DMS114 treated with DMSO at 0.1 percent for 48 hours (cell line): ENCODE data around the gene ADARB1.

Source experiments
- DNase-seq: peaks from one replicate; lab custom pipeline; 2025; ENCODE audit not compliant: unreplicated experiment; lab: John Stamatoyannopoulos, UW

ADARB1 gene

DNA sequence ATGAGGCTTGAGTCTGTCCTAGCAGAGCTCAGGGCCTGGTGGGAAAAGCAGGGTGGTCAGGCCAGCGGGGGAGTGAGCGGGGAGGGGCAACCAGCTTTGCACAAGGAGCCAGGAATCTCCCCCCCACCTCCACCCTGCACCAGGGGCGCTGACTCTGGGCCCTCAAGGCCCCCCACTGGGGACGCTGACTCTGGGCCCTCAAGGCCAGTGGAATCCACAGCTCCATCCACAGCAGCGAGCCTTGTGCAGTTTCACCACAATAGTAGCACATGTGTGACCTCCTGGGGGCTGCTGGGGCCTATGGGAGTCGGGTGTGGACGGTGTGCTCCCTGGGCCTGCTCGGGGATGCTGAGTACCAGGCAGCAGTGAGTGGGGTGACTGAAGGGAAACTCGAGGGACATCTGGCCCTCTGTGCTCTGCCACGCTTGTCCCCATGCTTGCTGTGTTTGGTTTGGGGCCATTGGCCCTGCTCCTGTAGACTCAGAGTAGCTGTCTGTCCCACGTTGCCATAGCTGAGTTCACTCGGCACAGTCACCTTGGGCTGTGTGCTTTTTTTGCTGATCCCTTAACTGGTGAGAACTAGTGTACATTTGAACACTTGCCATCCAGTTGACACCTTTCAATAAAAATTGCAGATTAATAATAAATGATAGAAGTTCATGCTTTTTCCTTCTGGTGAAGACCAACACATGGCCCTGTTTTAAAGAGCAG is 89.2 kb downstream of the ADARB1 start:
- DNase-seq, result no peak

GRCh38 chr21:45164124-45164511 is 89.7 kb downstream of the ADARB1 start:
- no peak for DNase-seq

GRCh38 chr21:45164838-45165237 is 90.5 kb downstream of the ADARB1 start:
- DNase-seq, result no peak

GRCh38 chr21:45166931-45167330 is 92.6 kb downstream of the ADARB1 start:
- DNase-seq, result no peak

DNA sequence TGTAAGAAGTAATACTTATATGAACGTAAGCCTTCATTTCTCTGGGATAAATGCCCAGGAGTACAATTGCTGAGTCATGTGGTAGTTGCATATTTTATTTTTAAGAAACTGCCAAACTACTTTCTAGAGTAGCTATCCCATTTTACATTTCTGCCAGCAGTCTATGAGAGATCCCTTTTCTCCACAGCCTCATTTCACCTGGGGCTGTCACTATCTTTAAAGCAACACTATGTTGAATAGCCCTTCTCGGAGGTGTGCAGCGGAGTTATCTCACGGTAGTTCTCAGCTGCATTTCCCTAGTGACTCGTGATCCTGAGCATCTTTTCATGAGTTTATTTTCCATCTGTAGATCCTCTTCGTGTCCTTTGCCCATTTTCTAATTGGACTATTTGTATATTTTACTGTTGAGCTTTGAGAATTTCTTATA is 93.4 kb downstream of the ADARB1 start:
- DNase-seq, result no peak

- DNase-seq, result no peak
These were observed 94.1 kb downstream of the ADARB1 start for GRCh38 chr21:45168522-45168921.

- no peak for DNase-seq
These were observed 94.6 kb downstream of the ADARB1 start for GRCh38 chr21:45169001-45169400.

- DNase-seq, result no peak
These were observed 95.3 kb downstream of the ADARB1 start for GRCh38 chr21:45169682-45170081.

- no peak for DNase-seq
These were observed 96.6 kb downstream of the ADARB1 start for GRCh38 chr21:45170987-45171386.

DNA sequence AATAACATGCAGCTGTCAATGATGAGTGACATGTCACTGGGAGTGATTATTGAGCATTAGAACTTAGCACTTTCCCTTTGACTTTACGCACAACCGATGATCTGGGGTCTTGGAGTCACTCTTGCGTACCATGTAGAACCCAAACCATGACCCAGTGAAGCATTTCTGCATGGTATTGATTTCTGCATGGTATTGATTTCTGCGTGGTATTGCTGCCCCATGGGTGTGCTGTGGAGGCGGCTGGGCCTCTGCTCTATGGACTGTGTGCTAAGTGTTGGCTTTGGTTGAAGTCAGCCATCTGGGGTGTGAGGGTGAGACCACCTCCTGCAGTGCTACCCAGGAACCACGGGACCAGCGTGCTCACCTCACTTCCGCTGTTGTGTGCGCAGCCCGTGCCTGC is 98.0 kb downstream of the ADARB1 start:
- DNase-seq, result no peak

DNA sequence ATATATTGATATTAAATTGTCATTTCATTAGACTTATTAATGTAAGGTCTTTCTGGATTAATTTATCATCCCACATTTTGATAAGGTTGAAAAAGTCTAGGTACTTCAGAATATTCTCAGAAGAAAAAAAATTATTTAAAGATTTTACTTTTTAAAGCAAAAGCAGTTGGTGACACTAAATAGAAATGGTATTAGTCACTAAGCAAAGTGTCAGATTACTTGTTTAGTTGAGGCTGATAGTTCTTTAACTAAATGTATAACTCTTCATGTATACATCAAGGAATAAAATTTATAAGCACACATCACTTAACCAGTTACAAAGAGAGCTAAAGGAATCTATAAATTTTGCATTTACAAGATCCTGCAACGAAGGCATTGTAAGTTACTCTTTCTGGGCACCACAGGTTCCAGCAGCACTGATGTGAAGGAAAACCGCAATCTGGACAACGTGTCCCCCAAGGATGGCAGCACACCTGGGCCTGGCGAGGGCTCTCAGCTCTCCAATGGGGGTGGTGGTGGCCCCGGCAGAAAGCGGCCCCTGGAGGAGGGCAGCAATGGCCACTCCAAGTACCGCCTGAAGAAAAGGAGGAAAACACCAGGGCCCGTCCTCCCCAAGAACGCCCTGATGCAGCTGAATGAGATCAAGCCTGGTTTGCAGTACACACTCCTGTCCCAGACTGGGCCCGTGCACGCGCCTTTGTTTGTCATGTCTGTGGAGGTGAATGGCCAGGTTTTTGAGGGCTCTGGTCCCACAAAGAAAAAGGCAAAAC is 101.1 kb downstream of the ADARB1 start:
- no peak for DNase-seq

DNA sequence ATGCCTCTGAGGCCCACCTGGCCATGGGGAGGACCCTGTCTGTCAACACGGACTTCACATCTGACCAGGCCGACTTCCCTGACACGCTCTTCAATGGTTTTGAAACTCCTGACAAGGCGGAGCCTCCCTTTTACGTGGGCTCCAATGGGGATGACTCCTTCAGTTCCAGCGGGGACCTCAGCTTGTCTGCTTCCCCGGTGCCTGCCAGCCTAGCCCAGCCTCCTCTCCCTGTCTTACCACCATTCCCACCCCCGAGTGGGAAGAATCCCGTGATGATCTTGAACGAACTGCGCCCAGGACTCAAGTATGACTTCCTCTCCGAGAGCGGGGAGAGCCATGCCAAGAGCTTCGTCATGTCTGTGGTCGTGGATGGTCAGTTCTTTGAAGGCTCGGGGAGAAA is 101.8 kb downstream of the ADARB1 start:
- DNase-seq, result no peak

- DNase-seq, result no peak
These were observed 102.7 kb downstream of the ADARB1 start for GRCh38 chr21:45177039-45177438.

DNA sequence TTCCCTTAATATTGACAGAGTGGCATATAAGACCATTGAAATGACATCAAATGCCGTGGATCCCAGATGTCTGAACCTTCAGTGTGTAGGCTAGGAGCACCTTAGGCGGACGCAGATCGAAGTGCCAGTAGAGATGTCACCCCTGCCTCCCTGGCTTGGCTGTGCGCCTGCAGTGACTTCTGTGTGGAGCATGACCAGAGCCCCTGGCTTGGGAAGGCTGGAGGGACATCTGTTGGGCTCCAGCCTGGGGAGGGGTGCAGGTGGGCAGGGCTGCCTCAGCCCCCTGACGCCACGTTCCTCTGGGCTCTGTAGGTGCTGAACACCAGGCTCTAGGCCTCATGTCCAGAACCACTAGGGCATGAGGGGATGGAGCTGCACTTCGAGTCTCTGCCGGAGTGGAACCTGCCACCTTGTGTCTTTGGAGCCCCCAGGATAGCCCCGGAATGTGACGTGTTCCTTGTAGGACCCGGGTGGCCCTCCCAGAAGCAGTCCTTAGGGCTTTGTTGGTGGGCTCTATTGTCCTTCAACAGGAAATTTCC is 103.8 kb downstream of the ADARB1 start:
- DNase-seq, result no peak

- DNase-seq, result no peak
These were observed 104.6 kb downstream of the ADARB1 start for GRCh38 chr21:45178971-45179370.

GRCh38 chr21:45179568-45180245 is 105.3 kb downstream of the ADARB1 start:
- DNase-seq, result no peak

- DNase-seq, result no peak
These were observed 105.8 kb downstream of the ADARB1 start for GRCh38 chr21:45180246-45180599.

DNA sequence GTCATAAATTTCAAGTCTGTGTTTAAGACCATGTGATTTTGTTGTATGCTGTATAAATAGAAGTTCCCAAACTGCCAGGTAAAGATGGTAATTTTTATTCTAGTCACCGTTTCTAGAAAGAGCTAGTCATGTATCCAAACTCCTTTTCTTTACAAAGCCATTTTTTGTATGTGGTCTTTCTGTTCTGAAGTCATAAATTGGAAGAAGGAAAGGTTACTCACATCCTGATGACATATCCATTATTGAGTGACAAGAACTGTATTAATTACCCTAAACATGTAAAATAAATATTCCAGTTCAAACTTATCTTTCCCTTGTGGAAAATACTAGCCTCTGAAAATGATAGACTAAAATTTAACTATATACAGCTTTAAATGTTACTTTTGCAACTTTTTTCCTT is 108.6 kb downstream of the ADARB1 start:
- DNase-seq, result no peak

DNA sequence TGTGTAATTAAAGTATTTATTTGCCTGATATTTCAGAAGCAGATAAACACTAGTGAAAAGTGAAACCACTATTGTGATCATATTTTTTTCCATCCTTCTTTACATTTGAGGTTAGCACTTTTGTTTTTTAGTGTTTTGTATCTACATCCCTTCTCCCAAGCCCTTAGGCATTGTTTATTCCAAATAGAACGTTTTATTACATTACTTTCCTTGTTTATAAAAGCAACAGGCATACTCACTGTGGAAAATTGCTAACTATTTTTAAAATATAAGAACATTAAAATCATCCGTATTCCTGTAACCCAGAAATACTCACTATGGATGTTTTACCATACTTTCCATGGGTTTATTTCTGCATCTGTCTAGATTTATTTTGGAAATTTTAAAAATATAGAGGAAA is 109.5 kb downstream of the ADARB1 start:
- DNase-seq, result no peak

DNA sequence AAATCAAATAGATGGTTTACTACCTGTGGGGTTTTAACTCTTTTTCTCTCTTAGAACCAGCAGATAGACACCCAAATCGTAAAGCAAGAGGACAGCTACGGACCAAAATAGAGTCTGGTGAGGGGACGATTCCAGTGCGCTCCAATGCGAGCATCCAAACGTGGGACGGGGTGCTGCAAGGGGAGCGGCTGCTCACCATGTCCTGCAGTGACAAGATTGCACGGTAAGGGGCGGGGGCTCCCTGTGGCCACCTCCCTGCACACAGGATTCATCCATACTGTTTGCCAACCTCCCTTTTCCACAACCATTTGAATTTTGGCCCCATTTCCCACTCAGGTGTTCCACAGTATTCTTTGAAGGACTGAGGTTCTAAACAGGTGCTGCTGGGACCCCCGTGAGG is 110.5 kb downstream of the ADARB1 start:
- DNase-seq, result no peak

DNA sequence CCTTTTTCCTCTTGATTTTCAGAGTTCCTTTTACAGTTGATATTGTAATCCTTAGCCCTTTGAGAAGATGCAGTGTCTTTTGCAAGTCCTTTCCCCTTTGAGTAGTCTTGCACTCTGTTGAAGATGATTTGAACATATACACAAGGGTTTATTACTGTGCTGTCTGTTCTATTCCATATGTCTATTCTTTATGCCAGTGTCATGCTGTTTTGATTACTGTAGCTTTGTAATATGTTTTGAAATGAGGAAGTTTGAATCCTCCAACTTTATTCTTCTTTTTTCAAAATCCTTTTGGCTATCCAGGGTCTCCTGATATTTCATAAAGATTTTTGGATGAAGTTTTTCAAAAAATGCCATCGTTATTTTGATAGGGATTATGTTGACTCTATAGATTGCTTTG is 112.3 kb downstream of the ADARB1 start:
- DNase-seq, result no peak

GRCh38 chr21:45187646-45188045 is 113.3 kb downstream of the ADARB1 start:
- no peak for DNase-seq
